GM18511 (cell line): ENCODE results near the gene KCNJ9.
A peak's percentile ranks its signal among the peaks of the same experiment; 100 is the strongest.

Experiments used
- ATAC-seq: cut with Tn5 transposase; IDR thresholded peaks from one replicate; pipeline ENCODE4 v1.9.1; 2021; ENCODE audit warnings: mild to moderate bottlenecking, moderate library complexity; ENCODE audit not compliant: unreplicated experiment

KCNJ9 gene

GRCh38 chr1:160086456-160086892 is 5.1 kb downstream of the KCNJ9 start:
- ATAC-seq = no peak

- ATAC-seq = no peak
Observed at GRCh38 chr1:160087118-160087662, 5.9 kb downstream of the KCNJ9 start.

- ATAC-seq = no peak
Observed at GRCh38 chr1:160089883-160090282, 8.5 kb downstream of the KCNJ9 start.

- ATAC-seq = no peak
Observed at GRCh38 chr1:160090760-160091159, 9.4 kb downstream of the KCNJ9 start.

GRCh38 chr1:160091666-160092223 is 10.4 kb downstream of the KCNJ9 start:
- ATAC-seq = no peak

GRCh38 chr1:160092366-160093068 is 11.2 kb downstream of the KCNJ9 start:
- ATAC-seq = no peak

GRCh38 chr1:160093069-160093395 is 11.7 kb downstream of the KCNJ9 start:
- ATAC-seq = no peak

GRCh38 chr1:160093624-160094290 is 12.4 kb downstream of the KCNJ9 start:
- ATAC-seq = no peak

GRCh38 chr1:160094291-160094625 is 12.9 kb downstream of the KCNJ9 start:
- ATAC-seq = no peak

GRCh38 chr1:160094806-160095205 is 13.5 kb downstream of the KCNJ9 start:
- ATAC-seq = no peak

GRCh38 chr1:160095382-160096105 is 14.2 kb downstream of the KCNJ9 start:
- ATAC-seq = no peak

GRCh38 chr1:160096274-160097116 is 15.2 kb downstream of the KCNJ9 start:
- no peak for ATAC-seq

GRCh38 chr1:160097151-160097910 is 16.0 kb downstream of the KCNJ9 start:
- ATAC-seq = no peak

- ATAC-seq = peak; percentile 57
Observed at GRCh38 chr1:160097911-160098851, 16.8 kb downstream of the KCNJ9 start, which contains the start of gene IGSF8. IGSF8 (minus strand) TSS chr1:160098619; CDS start chr1:160098472, 147 bp downstream.

GRCh38 chr1:160098852-160099561 is 17.7 kb downstream of the KCNJ9 start:
- peak; percentile 76 for ATAC-seq

GRCh38 chr1:160099716-160100375 is 18.5 kb downstream of the KCNJ9 start:
- no peak for ATAC-seq

- ATAC-seq = peak; percentile 25
Observed at GRCh38 chr1:160101037-160101716, 19.8 kb downstream of the KCNJ9 start.
